Measurements from ENCODE around the gene METTL8.

- no peak for TF ChIP-seq CTCF (IDR thresholded peaks at IDR 0.05)
- no peak for TF ChIP-seq POLR2A (IDR thresholded peaks at IDR 0.05)
Measured at GRCh38 chr2:171320731-171321130, 113.1 kb downstream of the METTL8 start.

Data from uterus (tissue), 2 donors.